Activated CD4-positive, alpha-beta T cell treated with anti-CD3 and anti-CD28 coated beads, Interleukin-2, amount 50 U/mL, for 48 hours (primary cell): Measurements from ENCODE around the gene TNIK.
A peak's percentile ranks its signal among the peaks of the same experiment; 100 is the strongest.

Experiments used
- DNase-seq, 2 experiments: peaks; one replicate each; pipeline ENCODE4 v3.0.0-alpha.2; 2020

Gene TNIK

DNA sequence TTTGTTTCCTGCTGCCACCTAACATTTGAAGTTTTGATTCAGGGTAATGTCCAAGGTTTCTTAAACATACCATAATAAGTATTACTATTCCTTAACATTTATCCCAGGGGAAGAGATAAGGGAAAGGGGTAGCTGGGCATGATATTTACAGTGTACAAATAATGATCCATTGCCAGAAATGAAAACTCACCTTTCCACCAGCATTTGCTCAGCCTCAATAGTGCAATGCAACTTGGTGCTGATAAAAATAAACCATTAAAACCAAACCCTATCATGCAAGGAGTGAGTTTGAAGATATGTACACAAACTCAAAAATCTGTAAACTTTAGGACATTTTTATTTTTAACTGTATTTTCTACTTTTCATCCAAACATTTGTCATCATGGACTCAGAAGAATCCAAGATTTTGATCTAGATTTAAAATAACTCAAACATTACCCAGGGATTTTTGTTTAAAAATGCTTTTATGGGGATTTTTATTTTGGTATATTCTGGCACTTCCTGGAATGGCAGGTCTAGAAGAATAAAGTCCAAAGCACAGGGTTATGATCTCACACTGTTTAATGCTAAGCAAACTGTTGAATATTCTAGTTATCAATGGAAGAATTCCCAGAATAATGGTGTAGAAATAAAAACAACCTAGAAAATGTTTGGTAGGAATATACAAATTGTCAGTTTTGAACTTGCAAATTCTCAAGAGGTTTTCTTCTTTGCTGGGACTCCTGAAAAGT lies 401.2 kb downstream of the TNIK start:
- no peak for DNase-seq

DNA sequence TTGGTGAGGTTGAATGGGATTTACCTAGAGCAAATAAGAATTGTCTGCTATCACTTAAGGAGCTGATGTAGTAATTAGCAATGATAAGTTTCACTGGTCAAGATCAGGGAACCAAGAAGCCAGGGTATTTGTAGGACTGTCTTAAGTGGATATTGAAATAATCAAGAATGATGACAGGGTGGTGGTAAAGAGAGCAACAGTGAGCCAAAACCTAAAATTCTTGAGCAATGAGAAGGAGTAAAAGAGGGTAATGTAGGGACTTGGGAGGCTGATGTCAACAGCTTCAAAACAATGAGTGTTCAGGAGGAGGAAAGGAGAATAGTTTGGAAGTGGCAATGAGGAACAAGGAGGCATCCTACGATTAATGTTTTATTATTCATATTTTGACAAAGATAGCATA lies 402.1 kb downstream of the TNIK start:
- no peak for DNase-seq

DNA sequence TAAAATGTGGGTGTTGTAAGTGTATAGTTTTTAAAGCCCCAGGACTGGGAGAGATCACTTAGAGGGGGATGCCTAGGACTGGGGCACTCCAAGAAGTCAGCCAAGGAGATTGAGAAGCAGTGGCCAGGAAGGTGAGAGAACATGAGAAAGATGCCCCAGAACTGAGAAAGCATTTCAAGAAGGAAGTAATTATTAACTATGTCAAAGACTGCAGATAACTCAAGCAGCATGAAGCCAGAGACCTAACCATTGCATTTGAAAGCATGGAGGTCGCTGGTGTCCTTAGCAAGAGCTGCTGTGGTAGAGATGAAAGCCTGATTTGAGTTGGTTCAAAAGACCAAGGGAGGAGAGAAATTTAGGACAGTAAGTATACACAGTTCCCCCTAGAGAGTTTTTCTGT lies 403.1 kb downstream of the TNIK start:
- DNase-seq = no peak

DNA sequence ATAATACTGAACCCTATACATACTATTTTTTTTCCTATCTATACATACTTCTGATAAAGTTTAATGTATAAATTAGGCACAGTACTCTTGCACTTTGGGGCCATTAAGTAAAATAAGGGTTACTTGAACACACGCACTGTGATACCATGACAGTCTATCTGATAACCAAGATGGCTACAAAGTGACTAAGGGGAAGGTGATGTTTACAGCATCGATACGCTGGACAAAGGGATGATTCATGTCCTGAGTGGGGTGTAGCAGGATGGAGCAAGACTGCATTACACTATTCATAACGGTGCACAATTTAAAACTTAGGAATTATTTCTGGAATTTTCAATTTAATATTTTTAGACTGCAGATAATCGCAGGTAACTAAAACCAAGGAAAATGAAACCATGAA lies 403.7 kb downstream of the TNIK start:
- DNase-seq = no peak

DNA sequence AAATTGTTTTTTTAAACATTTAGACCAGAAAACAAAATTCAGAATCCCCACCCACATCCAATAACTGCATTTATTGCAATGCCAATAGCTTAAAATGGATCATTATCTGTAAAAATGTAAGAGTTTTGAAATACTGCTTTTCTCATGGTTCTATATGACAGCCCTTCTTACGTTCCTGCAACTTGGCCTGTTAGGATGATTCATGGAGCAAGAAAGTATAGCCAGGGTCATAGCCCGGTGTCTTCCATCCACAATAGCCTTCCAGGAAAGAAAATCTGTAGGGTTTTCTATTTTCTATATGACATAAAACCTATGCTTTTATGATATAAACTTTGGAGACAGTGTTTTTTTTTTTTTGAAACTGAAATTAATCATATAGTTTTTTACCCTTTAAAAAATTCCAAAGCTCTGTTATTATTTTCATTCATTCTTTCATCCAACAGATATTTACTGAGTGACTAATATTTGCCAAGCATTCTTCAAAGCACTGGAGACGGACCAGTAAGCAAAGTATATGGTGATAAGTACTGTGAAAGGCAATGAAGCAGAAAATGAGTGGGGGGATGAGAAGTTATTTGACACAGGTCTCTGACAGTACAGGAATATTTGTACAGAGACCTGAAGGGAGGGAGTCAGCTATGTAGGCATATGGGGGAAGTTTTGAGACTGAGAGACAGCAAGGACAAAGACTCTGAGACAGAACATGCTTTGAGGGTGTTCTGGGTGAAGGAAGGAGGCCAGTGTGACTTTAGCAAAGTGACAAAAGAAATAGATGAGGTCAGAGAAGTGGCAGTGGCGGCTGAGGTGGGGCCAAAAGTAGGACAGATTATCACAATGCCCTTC lies 404.6 kb downstream of the TNIK start:
- no peak for DNase-seq

DNA sequence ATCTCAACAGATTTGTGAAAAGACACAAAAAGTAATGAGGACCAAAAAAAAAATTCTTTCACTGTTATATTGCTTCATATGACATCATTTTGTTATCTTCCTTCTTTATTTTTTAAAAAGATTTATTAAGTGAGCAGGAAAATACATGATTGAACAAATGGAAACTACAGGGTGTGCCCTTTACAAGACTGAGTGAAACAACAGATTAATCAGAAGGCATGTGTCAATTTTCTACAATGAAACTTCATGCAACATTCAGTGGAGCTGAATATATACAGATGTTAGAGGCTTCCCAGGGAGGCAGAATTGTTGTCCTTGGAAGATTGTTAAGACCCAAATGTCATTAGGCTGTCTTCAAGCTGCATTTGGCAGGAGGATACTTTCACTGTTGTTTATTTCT lies 405.3 kb downstream of the TNIK start:
- DNase-seq = no peak

DNA sequence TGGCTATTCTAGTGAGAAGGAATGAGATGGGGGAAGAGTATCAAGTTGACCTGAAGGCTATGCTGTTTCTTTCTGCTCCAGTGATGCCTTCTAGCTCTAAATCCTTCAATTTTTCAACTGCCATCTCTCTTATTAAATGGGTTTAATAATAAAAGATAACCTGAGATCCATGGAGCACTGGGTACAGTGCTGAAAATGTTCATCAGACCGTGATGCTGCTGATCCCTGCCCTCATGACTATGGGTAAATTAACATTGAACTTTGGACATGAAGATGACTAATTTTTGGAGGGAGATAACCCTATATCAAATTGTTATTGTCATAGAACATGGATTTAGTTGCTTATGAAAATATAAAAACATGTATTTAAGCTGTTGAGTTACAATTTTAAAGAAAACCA lies 406.0 kb downstream of the TNIK start:
- DNase-seq = no peak

DNA sequence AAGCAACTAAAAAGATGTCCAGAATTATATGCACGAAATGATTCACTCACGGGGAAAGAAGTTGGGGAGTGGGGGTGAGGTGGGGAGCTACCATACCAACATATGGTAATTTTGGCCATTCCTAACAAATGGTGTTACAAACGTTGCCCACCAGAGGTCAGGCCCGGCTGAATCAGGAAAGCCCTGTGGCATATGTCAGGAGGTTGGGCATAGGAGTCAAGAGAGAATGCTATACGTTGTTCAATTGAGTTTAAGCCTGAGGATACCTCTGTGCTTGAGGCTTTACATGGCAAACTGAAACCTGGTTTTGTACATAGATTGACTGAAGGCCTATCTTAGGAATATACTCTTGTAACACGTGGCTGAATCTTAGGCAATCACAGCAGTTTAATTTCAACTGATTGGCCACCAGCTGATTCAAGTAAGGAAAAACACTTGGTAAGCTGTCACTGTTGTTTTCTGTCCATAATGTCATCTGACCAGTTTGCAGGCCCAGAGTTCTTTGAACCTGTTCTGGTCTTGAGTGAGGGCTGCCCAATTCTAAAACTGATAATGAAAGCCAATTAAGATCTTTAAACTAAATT lies 410.3 kb downstream of the TNIK start:
- peak; percentile 38 to 47 for DNase-seq

DNA sequence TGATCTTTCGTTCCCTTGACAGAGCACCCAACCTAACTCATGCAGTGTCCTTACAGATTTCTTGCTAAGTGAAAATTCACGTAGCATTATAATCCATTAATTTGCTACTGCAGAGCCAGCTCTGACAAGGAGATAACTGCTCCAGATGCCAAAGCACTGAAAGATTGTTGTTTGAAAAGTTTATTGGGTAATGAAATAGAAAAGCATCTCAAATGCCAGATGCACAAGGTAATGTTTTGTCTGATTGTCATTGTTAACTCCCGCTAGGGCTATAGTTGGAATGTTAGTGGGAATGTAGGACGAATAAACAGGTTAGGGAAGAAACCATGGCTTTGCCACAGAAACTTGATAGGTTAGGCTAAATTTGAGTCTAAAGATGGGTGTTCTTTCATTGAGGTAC lies 413.4 kb downstream of the TNIK start:
- DNase-seq = no peak

DNA sequence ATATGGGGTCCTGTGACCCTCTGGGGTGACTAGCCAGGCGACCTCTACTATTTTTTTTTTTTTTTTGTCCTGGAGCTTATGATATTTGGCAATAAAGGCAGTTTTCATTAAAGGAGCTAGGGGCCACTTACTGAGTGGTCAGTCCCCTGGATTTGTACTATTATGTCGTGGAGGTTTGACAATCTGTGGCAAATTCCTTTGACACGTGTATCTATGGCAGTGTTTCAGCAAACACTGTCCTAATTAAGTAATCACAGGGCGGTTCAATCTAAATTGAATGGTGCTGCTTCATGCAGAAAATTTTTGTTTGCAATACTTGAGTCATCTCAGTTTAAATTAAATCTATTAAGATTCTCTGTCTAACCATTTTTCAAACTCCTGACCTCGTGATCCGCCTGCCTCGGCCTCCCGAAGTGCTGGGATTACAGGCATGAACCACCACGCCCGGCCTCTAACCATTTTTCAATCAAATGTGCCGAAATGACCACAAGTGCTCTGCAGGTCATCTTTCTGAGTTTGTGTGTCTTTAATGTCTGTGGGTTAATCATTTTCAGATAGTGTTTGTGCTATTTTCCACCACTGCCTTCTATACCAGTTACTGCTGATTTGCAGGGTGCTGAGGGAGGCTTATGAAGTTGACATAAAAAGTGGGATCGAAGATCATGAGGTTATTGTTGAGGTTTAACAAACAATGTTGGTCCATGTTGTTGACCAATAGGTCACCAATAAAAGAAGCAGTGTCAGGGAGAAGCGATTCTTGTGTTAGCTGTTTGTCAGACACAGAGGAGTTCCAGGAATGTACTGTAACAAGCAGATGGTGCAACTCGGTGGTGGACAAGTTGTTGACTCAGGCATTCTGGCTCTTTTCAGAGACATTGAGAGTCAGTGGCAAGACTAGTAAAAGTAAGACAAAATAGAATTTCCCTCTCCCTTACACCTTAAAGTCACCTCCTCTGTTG lies 415.1 kb downstream of the TNIK start:
- DNase-seq = no peak

DNA sequence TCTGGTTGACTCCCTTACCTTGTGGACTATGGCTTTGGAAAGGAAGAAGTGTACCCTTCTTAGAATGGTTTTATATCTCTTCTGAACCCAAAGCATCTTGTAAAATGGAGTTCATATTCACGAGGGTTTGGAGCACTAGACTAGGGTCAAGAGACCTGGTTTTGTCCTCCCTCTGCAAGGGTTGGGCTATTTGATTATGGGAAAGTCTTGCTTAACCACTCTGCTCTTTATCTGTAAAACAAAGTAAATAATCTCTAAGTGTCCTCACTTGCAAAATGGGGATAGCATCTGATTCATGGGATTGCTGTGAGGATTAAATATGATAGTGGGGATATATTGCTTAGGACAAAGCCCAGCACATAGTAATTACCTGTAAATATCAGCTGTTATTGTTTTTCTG lies 415.8 kb downstream of the TNIK start:
- no peak for DNase-seq

DNA sequence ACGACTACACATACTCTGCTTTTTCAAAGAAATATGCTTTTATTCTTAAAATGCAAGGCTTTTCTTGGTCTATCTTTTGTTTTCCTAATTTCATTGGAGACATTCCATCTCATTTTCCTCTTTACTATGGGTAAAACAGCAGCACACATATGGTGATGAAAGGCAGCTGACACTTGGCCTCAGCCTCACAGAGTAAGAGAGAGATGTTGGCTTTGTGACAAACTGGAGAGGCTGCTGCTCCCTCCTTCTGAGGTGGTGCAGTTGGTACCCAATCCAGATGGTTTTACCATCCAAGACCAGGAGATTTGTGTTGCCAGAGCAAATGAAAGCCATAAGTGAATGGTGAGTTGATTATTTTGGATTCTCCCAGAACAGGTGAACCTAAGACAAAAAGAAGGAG lies 420.5 kb downstream of the TNIK start:
- DNase-seq = no peak

DNA sequence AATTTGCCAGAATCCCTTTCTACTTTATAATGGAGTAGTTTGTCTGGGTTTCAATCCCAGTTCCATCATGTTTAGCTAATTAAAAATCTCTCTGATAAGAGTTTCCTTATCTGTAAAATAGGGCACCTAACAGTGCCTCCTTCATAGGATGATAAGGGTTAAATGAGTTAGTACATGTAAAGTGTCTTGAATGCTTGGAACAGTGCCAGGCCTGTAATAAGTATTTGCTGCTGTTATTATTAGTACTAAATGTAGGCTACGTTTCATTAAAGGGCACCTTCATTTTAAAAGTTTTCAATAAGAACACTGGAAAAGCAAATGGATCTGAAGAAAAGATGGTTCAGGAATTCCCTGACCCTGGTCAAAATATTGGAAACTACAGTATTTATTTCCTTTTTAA lies 421.9 kb downstream of the TNIK start:
- no peak for DNase-seq

DNA sequence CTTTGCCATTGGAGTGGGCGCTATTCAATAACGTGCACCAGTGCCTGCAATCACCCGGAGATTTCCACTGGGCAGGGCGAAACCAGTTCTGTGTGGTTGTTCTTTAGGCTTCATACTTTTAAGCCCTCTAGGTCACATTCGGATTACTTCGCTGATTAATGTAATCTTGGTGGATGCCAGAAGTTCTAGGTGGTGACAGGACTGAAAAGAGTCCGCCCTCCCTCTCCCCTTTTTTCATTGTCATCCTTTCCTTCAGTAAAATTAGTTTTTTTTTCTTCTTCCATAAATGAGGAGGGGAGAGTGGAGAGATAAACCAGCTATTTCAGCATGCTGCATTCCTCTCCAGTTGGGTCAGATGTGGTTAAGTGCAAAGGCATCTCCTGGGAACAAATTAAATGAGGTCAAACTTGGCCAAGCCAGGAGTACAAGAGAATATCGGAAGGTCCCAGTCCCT lies 431.4 kb downstream of the TNIK start:
- no peak for DNase-seq

DNA sequence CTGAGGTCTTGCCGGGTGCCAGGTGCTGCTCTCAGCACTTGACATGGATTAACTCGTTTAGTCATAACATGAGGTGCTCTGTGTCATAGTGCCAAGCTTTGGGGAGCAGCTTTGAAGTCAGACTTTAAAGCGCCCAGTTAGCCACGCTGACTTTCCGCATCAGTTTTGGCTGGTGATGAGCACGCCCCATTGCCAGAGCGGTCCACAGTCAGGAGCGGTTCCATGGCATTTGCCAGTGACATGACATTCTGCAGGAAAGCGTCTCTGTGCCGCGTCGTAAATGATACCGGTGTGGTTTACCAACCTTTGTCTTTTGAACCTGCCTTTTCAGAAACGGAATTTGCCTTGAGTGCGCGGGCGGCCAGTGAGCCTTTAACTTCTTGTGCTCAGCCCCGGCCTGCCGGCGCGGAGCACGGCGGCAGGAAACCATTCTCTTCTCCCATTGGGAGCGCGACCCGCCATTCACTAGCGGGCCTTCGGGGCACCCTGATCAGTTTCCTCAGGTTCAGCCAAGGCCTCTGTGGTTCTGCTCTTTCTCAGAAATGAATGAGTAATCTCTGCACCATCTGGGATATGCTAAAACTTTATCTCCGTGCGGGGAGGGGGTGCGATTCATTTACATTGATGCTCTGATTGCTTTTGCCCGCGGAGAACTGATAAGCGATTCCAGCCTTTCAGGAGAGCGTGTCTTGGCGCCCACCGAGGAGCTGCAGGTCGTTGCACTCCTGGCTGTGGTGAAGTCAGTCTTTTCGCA lies 432.0 kb downstream of the TNIK start:
- peak; percentile 63 to 76 for DNase-seq

DNA sequence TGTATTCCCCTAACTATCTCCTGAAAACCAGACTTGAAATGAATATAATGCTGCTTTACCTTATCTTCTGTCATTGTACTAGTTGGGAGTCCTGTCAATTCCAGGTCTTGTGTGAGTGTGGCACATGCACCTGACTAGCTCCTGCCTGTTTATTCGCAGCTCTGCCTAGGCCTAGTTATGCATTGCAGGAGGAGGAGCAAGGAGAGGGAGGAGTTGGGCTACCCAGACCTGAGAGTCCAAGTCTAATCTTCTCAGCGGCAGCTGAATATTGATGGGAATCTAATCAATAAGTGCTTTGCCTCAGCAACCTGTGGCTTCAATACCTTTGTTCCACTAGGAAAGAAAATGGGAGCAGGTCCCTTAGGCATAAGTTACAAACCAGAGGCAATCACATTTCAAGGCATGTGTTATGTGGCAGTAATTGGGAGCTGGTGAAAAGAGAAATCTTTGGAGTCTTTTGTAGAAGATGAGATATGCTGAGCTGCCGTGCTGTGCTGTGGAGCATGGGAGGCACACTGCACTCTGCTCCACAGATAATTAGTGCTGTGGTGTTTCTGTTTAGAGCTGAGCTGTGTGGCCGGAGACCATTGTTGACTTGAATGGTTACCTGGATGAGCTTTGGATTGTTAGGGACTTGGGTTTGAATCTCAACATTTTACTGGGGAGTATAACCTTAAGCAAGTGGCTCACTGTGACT lies 433.5 kb downstream of the TNIK start, which contains the start of gene SLC2A2:
TSS of gene SLC2A2 (minus strand) at position 124 of the 697 bp plus-strand sequence. CDS start at position 74, 50 bp downstream.
- DNase-seq = no peak

DNA sequence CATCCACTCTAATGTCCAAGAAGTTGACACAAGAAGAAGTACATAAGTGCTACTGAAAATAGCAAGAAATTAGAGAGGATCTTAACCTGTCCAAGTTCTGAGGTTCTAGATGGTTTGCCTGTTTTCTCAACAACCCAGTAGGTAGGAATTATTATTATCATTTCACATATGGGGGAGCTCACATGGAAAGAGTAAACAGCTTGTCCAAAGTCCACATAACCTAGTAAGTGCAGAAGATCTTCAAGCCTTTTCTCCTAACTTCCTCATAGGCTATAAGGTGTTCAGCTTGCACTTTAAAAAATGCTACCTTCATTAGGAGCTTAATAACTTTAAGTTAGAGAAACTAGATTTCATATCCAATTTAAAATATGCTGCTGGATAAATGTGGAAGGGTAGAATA lies 436.6 kb downstream of the TNIK start:
- DNase-seq = no peak

DNA sequence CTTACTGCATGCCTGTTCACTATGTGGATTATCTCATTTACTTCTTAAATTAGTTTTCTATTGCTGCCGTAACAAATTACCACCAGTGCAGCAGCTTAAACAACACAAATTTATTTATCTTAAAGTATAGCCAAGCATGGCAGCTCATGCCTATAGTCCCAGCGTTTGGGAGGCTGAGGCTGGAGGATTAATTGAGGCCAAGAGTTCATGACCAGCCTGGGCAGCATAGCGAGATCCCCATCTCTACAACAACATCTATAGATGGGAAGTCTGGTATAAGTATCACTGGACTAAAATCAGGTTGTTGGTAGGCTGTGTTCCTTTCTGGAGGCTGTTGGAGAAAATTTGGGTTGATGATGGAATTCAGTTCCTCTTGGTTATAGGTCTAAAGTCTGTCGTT lies 438.8 kb downstream of the TNIK start:
- DNase-seq = no peak

DNA sequence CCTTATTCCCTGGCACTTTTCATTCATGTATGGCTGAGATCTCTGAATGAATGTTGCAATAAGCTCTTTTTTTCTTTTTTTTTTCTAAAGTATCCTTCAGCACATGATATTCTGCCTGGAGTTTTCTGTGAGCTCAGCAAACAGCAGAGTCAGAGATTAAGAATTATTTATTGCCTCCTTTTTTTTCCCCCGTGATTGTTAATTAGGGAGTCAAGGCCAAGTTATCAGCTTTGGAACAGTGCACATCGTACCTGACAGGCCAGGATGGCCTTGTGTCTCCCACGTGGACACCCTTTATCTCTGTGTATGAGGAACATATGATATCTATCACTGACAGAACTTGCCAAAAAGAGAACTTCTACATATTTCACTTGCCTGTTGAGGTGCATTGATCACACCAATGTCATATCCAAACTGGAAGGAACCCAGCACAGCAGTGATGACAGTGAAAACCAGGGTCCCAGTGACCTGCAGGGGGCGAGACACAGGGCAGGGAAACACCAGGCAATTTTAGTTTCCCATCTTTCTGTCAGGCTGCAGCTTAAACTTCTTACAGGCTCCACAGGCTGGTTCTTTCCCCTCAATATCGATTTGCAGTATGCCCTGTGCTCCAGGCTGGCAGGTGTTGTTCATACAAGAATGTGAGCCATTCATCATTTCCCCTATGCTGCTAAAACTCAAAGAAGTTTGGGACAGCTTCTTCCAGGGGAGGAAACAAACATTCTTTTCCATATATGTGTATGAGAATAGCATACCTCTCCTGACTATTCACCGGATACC lies 441.9 kb downstream of the TNIK start:
- no peak for DNase-seq
